Activated CD8-positive, alpha-beta T cell treated with anti-CD3 and anti-CD28 coated beads for 36 hours (primary cell): ENCODE data around the gene C12orf42. TPM values are rescaled to one million over a fixed set of nuclear protein-coding genes. Genes with fewer than 3 reads are reported as not detected.
A peak's percentile ranks its signal among the peaks of the same experiment; 100 is the strongest.
"Not testable (repeated sequence)": the region's sequence is repeated elsewhere in the genome, so short reads cannot be mapped to it uniquely, and the experiment has no call there.

Source experiments
- ATAC-seq: fragments of 200-7000 bp; cut with Tn5 transposase; one replicate; pipeline ENCODE4 v1.10.0; 2021; ENCODE audit warnings: mild to moderate bottlenecking, moderate library complexity
- CTCF ChIA-PET: fragments of 350-600 bp; sonication (Branson Sonifier 250); formaldehyde crosslinking; loops from one replicate; lab custom pipeline; 2021; ENCODE audit warnings: antibody characterized with exemption; lab: Charles Lee
- POLR2A ChIA-PET: fragments of 350-600 bp; sonication (Branson Sonifier 250); formaldehyde crosslinking; loops from one replicate; lab custom pipeline; 2021; ENCODE audit warnings: antibody characterized with exemption; lab: Charles Lee
- DNase-seq: peaks from one replicate; pipeline ENCODE4 v3.0.0-alpha.2; 2020
- H3K27ac Mint-ChIP-seq: one replicate; pipeline ENCODE4 v1.8.0; 2021; ENCODE audit warnings: mild to moderate bottlenecking, mixed read lengths
- H3K27me3 Mint-ChIP-seq: one replicate; pipeline ENCODE4 v1.8.0; 2021; ENCODE audit warnings: mixed read lengths
- H3K36me3 Mint-ChIP-seq: one replicate; pipeline ENCODE4 v1.8.0; 2021; ENCODE audit warnings: low read depth, mixed read lengths
- H3K4me1 Mint-ChIP-seq: one replicate; pipeline ENCODE4 v1.8.0; 2021; ENCODE audit warnings: low read depth, mixed read lengths
- H3K4me3 Mint-ChIP-seq: one replicate; pipeline ENCODE4 v1.8.0; 2021; ENCODE audit warnings: mild to moderate bottlenecking, moderate library complexity, mixed read lengths
- H3K9me3 Mint-ChIP-seq: one replicate; pipeline ENCODE4 v1.8.0; 2021; ENCODE audit warnings: mixed read lengths
- CTCF ChIP-seq: fragments of 200-600 bp; IDR thresholded peaks from one replicate; pipeline ENCODE4 v1.8.0; 2022; ENCODE audit warnings: antibody characterized with exemption, mild to moderate bottlenecking
- intact Hi-C: fragments of 100-400 bp; cut with micrococcal nuclease; formaldehyde crosslinking; loops from one replicate; pipeline ENCODE4 v1.10.0; 2022
- total RNA-seq, 2 experiments: library from RNA; stranded (reverse); gene quantifications; one replicate each; pipeline ENCODE4 v1.2.3, GENCODE V29; 2021

C12orf42 gene
- total RNA-seq, 2 experiments from 2014 or later = 0.49 to 1.4 TPM

GRCh38 chr12:103431950-103432349, 63.8 kb downstream of the C12orf42 start:
- intact Hi-C loops = no loop called here
- Mint-ChIP-seq H3K4me3 (no peak overlapping the region), H3K27me3 (no peaks in the 10 kb centered on the region), H3K9me3 (peaks cover 21% of the 10 kb centered on the region), H3K27ac (no peak overlapping the region), H3K36me3 (peaks cover 24% of the 10 kb centered on the region), H3K4me1 (peaks cover 9% of the 10 kb centered on the region)
- no peak for TF ChIP-seq CTCF
- POLR2A ChIA-PET = no interaction called here
- CTCF ChIA-PET = interaction anchor here (1.2 kb wide), 1 partner anchor 12 kb away, joined by 3 read pairs; no protein-coding TSS in a partner anchor
- peak; percentile 24 for ATAC-seq
- no peak for DNase-seq

DNA sequence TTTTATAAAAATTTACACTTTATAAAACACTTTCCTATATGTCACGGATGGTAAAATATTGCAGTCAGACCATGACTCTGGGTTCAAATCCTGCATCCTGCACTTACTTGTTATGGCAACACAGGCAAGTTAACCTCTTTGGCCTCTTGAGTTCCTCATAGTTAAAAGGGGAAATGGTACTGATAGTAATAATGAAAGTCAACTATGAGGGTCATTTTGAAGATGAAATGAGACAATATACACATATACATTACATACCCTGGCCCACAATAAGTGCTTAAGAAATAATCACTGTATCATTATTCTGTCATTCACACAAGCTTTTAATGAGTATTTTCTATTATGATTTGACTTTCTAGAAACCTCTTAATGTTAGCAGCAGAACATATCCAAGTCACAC, 64.4 kb downstream of the C12orf42 start:
- H3K4me1 Mint-ChIP-seq = peaks cover 9% of the 10 kb centered on the region
- H3K27me3 Mint-ChIP-seq = no peaks in the 10 kb centered on the region
- ChIA-PET CTCF (interaction anchor here (1.2 kb wide), 1 partner anchor 13 kb away, joined by 3 read pairs; no protein-coding TSS in a partner anchor), POLR2A (no interaction called here)
- no peak overlapping the region for H3K4me3 Mint-ChIP-seq
- TF ChIP-seq CTCF = no peak
- peaks cover 25% of the 10 kb centered on the region for H3K36me3 Mint-ChIP-seq
- DNase-seq (no peak), ATAC-seq (no peak)
- intact Hi-C loops = no loop called here
- H3K9me3 Mint-ChIP-seq = peaks cover 23% of the 10 kb centered on the region
- no peak overlapping the region for H3K27ac Mint-ChIP-seq

GRCh38 chr12:103425674-103426073, 70.1 kb downstream of the C12orf42 start:
- Mint-ChIP-seq H3K9me3 (peaks cover 19% of the 10 kb centered on the region), H3K36me3 (peaks cover 16% of the 10 kb centered on the region)
- DNase-seq, H3K27ac Mint-ChIP-seq, intact Hi-C loops, POLR2A ChIA-PET, CTCF ChIA-PET, H3K4me1 Mint-ChIP-seq, H3K4me3 Mint-ChIP-seq, ATAC-seq, H3K27me3 Mint-ChIP-seq: not testable (repeated sequence)

DNA sequence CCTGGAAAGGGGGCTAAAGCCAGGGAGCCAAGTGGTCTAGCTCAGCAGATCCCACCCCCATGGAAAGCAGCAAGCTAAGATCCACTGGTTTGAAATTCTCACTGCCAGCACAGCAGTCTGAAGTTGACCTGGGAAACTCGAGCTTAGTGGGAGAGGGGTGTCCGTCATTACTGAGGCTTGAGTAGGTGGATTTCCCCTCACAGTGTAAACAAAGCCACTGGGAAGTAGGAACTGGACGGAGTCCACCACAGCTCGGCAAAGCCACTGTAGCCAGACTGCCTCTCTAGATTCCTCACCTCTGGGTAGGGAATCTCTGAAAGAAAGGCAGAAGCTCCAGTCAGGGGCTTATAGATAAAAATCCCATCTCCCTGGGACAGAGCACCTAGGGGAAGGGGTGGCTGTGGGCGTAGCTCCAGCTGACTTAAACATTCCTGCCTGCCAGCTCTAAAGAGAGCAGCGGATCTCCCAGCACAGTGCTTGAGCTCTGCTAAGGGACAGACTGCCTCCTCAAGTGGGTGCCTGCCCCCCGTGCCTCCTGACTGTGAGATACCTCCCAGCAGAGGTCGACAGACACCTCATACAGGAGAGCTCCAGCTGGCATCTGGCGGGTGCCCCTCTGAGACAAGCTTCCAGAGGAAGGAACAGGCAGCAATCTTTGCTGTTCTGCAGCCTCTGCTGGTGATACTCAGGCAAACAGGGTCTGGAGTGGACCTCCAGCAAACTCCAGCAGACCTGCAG, 70.8 kb downstream of the C12orf42 start:
- Mint-ChIP-seq H3K36me3 (peaks cover 13% of the 10 kb centered on the region), H3K9me3 (peaks cover 16% of the 10 kb centered on the region)
- H3K27me3 Mint-ChIP-seq, H3K4me3 Mint-ChIP-seq, intact Hi-C loops, POLR2A ChIA-PET, H3K4me1 Mint-ChIP-seq, ATAC-seq, CTCF ChIA-PET, H3K27ac Mint-ChIP-seq, DNase-seq: not testable (repeated sequence)

- CTCF ChIA-PET = no interaction called here
- POLR2A ChIA-PET = no interaction called here
- Mint-ChIP-seq H3K27me3 (no peaks in the 10 kb centered on the region), H3K36me3 (peaks cover 13% of the 10 kb centered on the region), H3K4me1 (no peaks in the 10 kb centered on the region), H3K4me3 (no peak overlapping the region), H3K9me3 (peaks cover 16% of the 10 kb centered on the region), H3K27ac (no peak overlapping the region)
- DNase-seq (no peak), ATAC-seq (no peak)
- intact Hi-C loops = no loop called here
- TF ChIP-seq CTCF = no peak
Observed at GRCh38 chr12:103423516-103423910, 72.3 kb downstream of the C12orf42 start.

GRCh38 chr12:103422746-103423515, 72.8 kb downstream of the C12orf42 start:
- ChIA-PET POLR2A (no interaction called here), CTCF (no interaction called here)
- intact Hi-C loops = no loop called here
- H3K9me3 Mint-ChIP-seq = peaks cover 15% of the 10 kb centered on the region
- ATAC-seq (no peak), DNase-seq (no peak)
- no peak overlapping the region for H3K4me3 Mint-ChIP-seq
- H3K36me3 Mint-ChIP-seq = peaks cover 13% of the 10 kb centered on the region
- no peaks in the 10 kb centered on the region for H3K4me1 Mint-ChIP-seq
- no peak for TF ChIP-seq CTCF
- no peak overlapping the region for H3K27ac Mint-ChIP-seq
- H3K27me3 Mint-ChIP-seq = no peaks in the 10 kb centered on the region
